A549 (cell line): Measurements from ENCODE around the gene CHPF. TPM values are rescaled to one million over a fixed set of nuclear protein-coding genes. Genes with fewer than 3 reads are reported as not detected.

Source experiments
- ATAC-seq, 2 experiments: fragments of 200-7000 bp in 1 of 2; fragments of >200 bp in 1 of 2; cut with Nextera tagmentation in 1 of 2; cut with Tn5 transposase in 1 of 2; 3 replicates each; pipeline versions ENCODE4 v1.8.0 to v1.9.1; 2018 to 2020; ENCODE audit warnings: mild to moderate bottlenecking in 1 of 2, moderate library complexity in 1 of 2
- CTCF ChIA-PET: fragments of 300-600 bp; sonication (Branson Sonifier 250); formaldehyde crosslinking; extraction: SDS; loops from one replicate; lab custom pipeline; 2021; ENCODE audit warnings: antibody characterized with exemption, inconsistent platforms; lab: Yijun Ruan, JAX
- POLR2A ChIA-PET: fragments of 350-600 bp; formaldehyde crosslinking; extraction: SDS; loops from one replicate; lab custom pipeline; 2021; ENCODE audit warnings: antibody characterized with exemption, inconsistent platforms; lab: Yijun Ruan, JAX
- DNase-seq, 2 experiments: peaks; one replicate each; pipeline versions ENCODE4 v3.0.0 to v3.0.0-alpha.2; 2011 to 2016; ENCODE audit warnings: low read depth in 1 of 2, low spot score in 1 of 2
- FAIRE-seq: peaks from 2 replicates; lab custom pipeline; 2011; peaks lifted over from hg19 to GRCh38; lab: Jason Lieb, UNC
- H3K27ac ChIP-seq, 2 experiments: fragments of >200 bp; sonication (Bioruptor Twin); formaldehyde crosslinking; 3 replicates each; pipeline ENCODE4 v1.5.1; 2016 to 2017
- H3K4me1 ChIP-seq: fragments of >200 bp; sonication (Bioruptor Twin); formaldehyde crosslinking; 3 replicates; pipeline ENCODE4 v1.6.1; 2016
- H3K4me2 ChIP-seq: fragments of >200 bp; sonication (Bioruptor Twin); formaldehyde crosslinking; 3 replicates; pipeline ENCODE4 v1.6.1; 2016
- H3K4me3 ChIP-seq: fragments of >200 bp; sonication (Bioruptor Twin); formaldehyde crosslinking; 3 replicates; pipeline ENCODE4 v1.5.1; 2016
- H3K9me3 ChIP-seq: fragments of >200 bp; sonication (Bioruptor Twin); formaldehyde crosslinking; 3 replicates; pipeline ENCODE4 v1.6.1; 2016
- BHLHE40 ChIP-seq: IDR thresholded peaks from 2 replicates; pipeline ENCODE4 v1.6.1; 2012; ENCODE audit warnings: low read depth, low read length, inconsistent platforms
- CBX2 ChIP-seq: fragments of 200-600 bp; sonication (generic); IDR thresholded peaks from 2 replicates; pipeline ENCODE4 v1.6.1; 2016; ENCODE audit warnings: low read depth, mild to moderate bottlenecking, borderline replicate concordance
- CBX8 ChIP-seq: fragments of 200-600 bp; sonication (generic); IDR thresholded peaks from 2 replicates; pipeline ENCODE4 v1.6.1; 2016
- EHMT2 ChIP-seq: fragments of 200-600 bp; sonication (generic); IDR thresholded peaks from 2 replicates; pipeline ENCODE4 v1.6.1; 2016; ENCODE audit warnings: antibody characterized with exemption, low read depth, mild to moderate bottlenecking, moderate library complexity
- ESRRA ChIP-seq: fragments of 150-350 bp; IDR thresholded peaks from 2 replicates; pipeline ENCODE4 v1.6.1; 2014; ENCODE audit warnings: mild to moderate bottlenecking, low read length, borderline replicate concordance
- FOSB ChIP-seq: fragments of 250-450 bp; sonication (Bioruptor Pico); IDR thresholded peaks from 2 replicates; pipeline ENCODE4 v1.5.0; 2020; ENCODE audit warnings: mild to moderate bottlenecking, moderate library complexity
- HDAC2 ChIP-seq: fragments of 200-600 bp; sonication (generic); IDR thresholded peaks from 2 replicates; pipeline ENCODE4 v1.6.1; 2016
- HOXB13 ChIP-seq: fragments of 250-450 bp; sonication (Bioruptor Pico); IDR thresholded peaks from 2 replicates; pipeline ENCODE4 v1.5.0; 2020; ENCODE audit warnings: low read depth, mild to moderate bottlenecking, moderate library complexity
- HOXB5 ChIP-seq: fragments of 250-450 bp; sonication (Bioruptor Pico); IDR thresholded peaks from 2 replicates; pipeline ENCODE4 v1.5.0; 2020; ENCODE audit warnings: mild to moderate bottlenecking, moderate library complexity
- MAZ ChIP-seq: fragments of 150-350 bp; IDR thresholded peaks from 2 replicates; pipeline ENCODE4 v1.6.1; 2014; ENCODE audit warnings: antibody characterized with exemption, low read depth, low read length, borderline replicate concordance
- NFE2L2 ChIP-seq: fragments of 150-350 bp; conservative IDR thresholded peaks from 2 replicates; pipeline ENCODE4 v1.6.1; 2014; ENCODE audit warnings: low read length
- RAD21 ChIP-seq, 2 experiments: fragments of >200 bp in 1 of 2; sonication (Bioruptor Twin) in 1 of 2; formaldehyde crosslinking in 1 of 2; IDR thresholded peaks in 1 of 2; conservative IDR thresholded peaks in 1 of 2; 2 replicates in 1 of 2; 3 replicates in 1 of 2; pipeline ENCODE4 v1.6.1; 2012 to 2018; ENCODE audit warnings: inconsistent platforms in 1 of 2
- RFX5 ChIP-seq: fragments of 450-650 bp; IDR thresholded peaks from 2 replicates; pipeline ENCODE4 v1.7.1; 2014; ENCODE audit warnings: antibody characterized with exemption, mild to moderate bottlenecking, moderate library complexity
- RNF2 ChIP-seq: fragments of 200-600 bp; sonication (generic); IDR thresholded peaks from 2 replicates; pipeline ENCODE4 v1.6.1; 2016; ENCODE audit warnings: low read depth, mild to moderate bottlenecking, antibody characterized with exemption, moderate library complexity, borderline replicate concordance
- SMC3 ChIP-seq: fragments of >200 bp; sonication (Bioruptor Twin); formaldehyde crosslinking; IDR thresholded peaks from 3 replicates; pipeline ENCODE4 v1.6.1; 2018; ENCODE audit warnings: inconsistent platforms
- ZSCAN20 ChIP-seq: fragments of 250-450 bp; sonication (Bioruptor Pico); IDR thresholded peaks from 2 replicates; pipeline ENCODE4 v1.8.0; 2022; ENCODE audit warnings: mild to moderate bottlenecking, moderate library complexity
- WGBS: methylation state at CpG from one replicate; pipeline ENCODE4 v1.1.6; 2017; ENCODE audit errors: missing lambda C conversion rate; 5-methylcytosine and 5-hydroxymethylcytosine counted together
- polyA plus RNA-seq, 4 experiments: library from polyadenylated mRNA; depleted of rRNA in 3 of 4; stranded (reverse); fragments of >200 nt; fragmentation: RNase III in 1 of 4; extraction: RNeasy Plus Mini Kit Qiagen cat#74134 plus additional on column Dnase treatment in 1 of 4; gene quantifications; 2 replicates in 3 of 4; 3 replicates in 1 of 4; pipeline ENCODE4 v1.2.3, GENCODE V29; 2011 to 2017
- TF ChIP-seq, protein P1 (sequence below): fragments of >200 bp; sonication (Bioruptor Twin); formaldehyde crosslinking; IDR thresholded peaks from 3 replicates; pipeline ENCODE4 v1.5.1; 2016
- TF ChIP-seq, protein P2 (sequence below): fragments of 150-350 bp; IDR thresholded peaks from 2 replicates; pipeline ENCODE4 v1.6.1; 2014; ENCODE audit warnings: low read depth, mild to moderate bottlenecking, low read length
- TF ChIP-seq, protein P3 (sequence below): fragments of >200 bp; sonication (Bioruptor Twin); formaldehyde crosslinking; IDR thresholded peaks from 3 replicates; pipeline ENCODE4 v1.6.1; 2016
- TF ChIP-seq, protein P4 (sequence below): fragments of 250-450 bp; sonication (Bioruptor Pico); IDR thresholded peaks from 2 replicates; pipeline ENCODE4 v1.5.0; 2021; ENCODE audit warnings: mild to moderate bottlenecking, moderate library complexity, borderline replicate concordance
- TF ChIP-seq, protein P5 (sequence below): IDR thresholded peaks from 2 replicates; pipeline ENCODE4 v1.6.1; 2012; ENCODE audit warnings: low read depth, borderline replicate concordance

CHPF gene
- polyA plus RNA-seq, 2 of the 4 experiments (the other 2 are of a cell fraction) = 9.0 to 14.8 TPM

DNA sequence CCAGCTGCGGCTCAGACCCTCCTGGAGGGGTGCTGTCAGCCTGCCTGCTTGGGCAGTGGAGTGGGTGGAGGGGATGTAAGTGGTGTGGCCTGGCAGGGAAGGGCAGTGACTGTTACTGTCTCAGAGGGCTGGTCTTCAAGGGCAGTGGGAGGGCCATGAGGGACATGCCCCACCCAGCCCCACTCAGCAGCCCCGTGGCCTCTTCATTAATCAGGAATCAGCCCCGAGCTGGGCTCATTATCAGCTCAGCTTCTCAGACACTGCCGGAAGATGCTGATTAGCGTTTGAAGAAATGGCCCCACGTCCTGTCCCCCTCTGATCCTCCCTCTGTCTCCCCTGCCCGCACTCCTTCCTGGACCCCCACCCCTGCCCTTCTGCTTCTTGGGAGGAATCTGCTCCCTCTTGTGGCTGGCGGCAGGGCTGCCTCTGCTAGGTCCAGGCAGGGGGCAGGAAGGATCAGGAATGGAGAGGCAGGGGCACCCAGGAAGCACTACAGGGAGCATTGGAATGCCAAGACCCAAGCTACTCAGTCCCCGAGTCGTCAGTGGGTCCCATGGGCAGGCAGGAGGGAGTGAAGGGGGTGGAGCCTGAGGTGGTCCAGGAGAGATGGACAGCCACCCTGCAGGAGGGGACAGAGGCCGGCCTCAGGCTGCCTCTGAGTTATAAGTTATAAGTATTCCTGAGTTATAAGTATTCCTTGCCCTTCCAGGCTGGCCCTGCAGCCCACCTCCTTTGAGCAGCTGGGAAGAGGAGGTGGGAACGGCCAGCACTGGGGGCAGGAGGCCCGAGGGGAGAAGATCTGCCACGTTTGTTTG lies 22.3 kb downstream of the CHPF start:
- Histone ChIP-seq H3K27ac (peak overlapping the region; percentile 15 to 80; a peak in 4 of 6 replicates), H3K4me1 (peaks cover 17% of the 10 kb centered on the region), H3K4me2 (peak overlapping the region; percentile 52), H3K4me3 (0 out of 3 replicates have a peak overlapping the region, but pooled peaks have one; percentile 9), H3K9me3 (no peaks in the 10 kb centered on the region)
- peak; percentile 76 to 94 for ATAC-seq
- TF ChIP-seq RAD21 (conservative IDR thresholded peaks at IDR 0.05 in 1 of 2, IDR thresholded peaks at IDR 0.05 in 1 of 2) (peak; percentile 57 to 60), SMC3 (peak; percentile 86), RNF2 (no peak), CBX8 (no peak), MAZ (peak; percentile 74; the same call in 1 of the 2 replicates)
- TF ChIP-seq, protein P1, sequence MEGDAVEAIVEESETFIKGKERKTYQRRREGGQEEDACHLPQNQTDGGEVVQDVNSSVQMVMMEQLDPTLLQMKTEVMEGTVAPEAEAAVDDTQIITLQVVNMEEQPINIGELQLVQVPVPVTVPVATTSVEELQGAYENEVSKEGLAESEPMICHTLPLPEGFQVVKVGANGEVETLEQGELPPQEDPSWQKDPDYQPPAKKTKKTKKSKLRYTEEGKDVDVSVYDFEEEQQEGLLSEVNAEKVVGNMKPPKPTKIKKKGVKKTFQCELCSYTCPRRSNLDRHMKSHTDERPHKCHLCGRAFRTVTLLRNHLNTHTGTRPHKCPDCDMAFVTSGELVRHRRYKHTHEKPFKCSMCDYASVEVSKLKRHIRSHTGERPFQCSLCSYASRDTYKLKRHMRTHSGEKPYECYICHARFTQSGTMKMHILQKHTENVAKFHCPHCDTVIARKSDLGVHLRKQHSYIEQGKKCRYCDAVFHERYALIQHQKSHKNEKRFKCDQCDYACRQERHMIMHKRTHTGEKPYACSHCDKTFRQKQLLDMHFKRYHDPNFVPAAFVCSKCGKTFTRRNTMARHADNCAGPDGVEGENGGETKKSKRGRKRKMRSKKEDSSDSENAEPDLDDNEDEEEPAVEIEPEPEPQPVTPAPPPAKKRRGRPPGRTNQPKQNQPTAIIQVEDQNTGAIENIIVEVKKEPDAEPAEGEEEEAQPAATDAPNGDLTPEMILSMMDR = peak; percentile 70
- TF ChIP-seq, protein P2, sequence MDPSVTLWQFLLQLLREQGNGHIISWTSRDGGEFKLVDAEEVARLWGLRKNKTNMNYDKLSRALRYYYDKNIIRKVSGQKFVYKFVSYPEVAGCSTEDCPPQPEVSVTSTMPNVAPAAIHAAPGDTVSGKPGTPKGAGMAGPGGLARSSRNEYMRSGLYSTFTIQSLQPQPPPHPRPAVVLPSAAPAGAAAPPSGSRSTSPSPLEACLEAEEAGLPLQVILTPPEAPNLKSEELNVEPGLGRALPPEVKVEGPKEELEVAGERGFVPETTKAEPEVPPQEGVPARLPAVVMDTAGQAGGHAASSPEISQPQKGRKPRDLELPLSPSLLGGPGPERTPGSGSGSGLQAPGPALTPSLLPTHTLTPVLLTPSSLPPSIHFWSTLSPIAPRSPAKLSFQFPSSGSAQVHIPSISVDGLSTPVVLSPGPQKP = no peak
- ChIA-PET CTCF (interaction anchor here (0.8 to 79.1 kb wide), 10 partner anchors 8 to 223 kb away, joined by 3 to 3291 read pairs (median 5); partner anchors contain the start of genes ASIC4, CHPF, GMPPA and SPEG), POLR2A (interaction anchor here (1.4 kb wide), 1 partner anchor 11 kb away, joined by 3 read pairs; no protein-coding TSS in a partner anchor)
- 33% methylated on average over 12 of the region's 14 CpGs for WGBS
- no peak for FAIRE-seq
- peak; percentile 60 to 87 for DNase-seq

DNA sequence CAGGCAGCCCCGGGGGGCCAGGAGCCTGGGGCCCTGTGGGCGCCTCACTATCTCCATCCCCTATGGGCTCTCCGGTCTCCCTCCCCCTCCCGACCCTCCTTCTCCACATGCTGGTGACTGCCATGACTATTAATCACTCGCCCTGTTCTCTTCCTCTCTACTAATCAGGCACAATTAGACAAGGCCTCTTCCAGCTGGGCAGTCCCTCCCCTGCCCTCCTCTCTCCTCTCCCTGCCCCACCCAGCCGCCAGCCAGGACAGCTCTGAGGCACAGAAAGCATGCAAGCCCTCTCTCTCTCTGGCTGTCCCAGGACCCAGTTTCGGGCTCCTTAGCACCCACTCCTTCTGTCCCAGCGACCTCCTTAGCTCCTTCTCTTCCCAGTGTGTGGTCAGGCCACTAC lies 23.5 kb downstream of the CHPF start:
- WGBS = 66% methylated on average over 8 of the region's 8 CpGs
- no peak overlapping the region for H3K4me2 ChIP-seq
- H3K9me3 ChIP-seq = no peaks in the 10 kb centered on the region
- DNase-seq (no peak), FAIRE-seq (no peak), ATAC-seq (no peak)
- TF ChIP-seq NFE2L2 = no peak
- TF ChIP-seq HDAC2 = no peak
- no peak for TF ChIP-seq BHLHE40
- TF ChIP-seq, protein P3, sequence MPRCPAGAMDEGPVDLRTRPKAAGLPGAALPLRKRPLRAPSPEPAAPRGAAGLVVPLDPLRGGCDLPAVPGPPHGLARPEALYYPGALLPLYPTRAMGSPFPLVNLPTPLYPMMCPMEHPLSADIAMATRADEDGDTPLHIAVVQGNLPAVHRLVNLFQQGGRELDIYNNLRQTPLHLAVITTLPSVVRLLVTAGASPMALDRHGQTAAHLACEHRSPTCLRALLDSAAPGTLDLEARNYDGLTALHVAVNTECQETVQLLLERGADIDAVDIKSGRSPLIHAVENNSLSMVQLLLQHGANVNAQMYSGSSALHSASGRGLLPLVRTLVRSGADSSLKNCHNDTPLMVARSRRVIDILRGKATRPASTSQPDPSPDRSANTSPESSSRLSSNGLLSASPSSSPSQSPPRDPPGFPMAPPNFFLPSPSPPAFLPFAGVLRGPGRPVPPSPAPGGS = no peak
- no peak for TF ChIP-seq RNF2
- no peak for TF ChIP-seq EHMT2
- no peak overlapping the region for H3K4me3 ChIP-seq
- no peak overlapping the region for H3K27ac ChIP-seq
- ChIA-PET POLR2A (interaction anchor here (0.8 to 1.4 kb wide), 2 partner anchors 10 to 22 kb away, joined by 3 read pairs; partner anchors contain the start of gene GMPPA), CTCF (interaction anchor here (1.1 to 79.1 kb wide), 7 partner anchors 9 to 117 kb away, joined by 3 to 3291 read pairs (median 9); partner anchors contain the start of genes ASIC4, CHPF, GMPPA and SPEG)
- peaks cover 17% of the 10 kb centered on the region for H3K4me1 ChIP-seq

DNA sequence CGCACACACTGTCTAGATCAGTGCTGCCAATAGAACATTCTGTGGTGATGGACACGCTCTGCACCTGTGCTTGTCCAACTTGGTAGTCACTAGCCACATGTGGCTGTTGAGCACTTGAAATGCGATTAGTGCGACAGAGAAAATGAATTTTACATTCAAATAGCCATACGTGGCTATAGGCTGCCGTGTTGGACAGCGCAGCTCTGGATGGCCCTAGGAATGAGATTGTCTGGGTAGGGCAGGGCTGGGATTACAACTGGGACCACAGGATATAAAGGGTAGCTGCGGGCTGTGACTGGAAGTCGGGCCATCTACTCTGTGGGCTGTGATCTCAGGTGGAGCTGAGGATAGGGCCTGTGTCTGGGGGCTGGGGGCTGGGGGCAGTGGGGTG lies 24.1 kb downstream of the CHPF start:
- Histone ChIP-seq H3K9me3 (no peaks in the 10 kb centered on the region), H3K4me3 (no peak overlapping the region), H3K27ac (no peak overlapping the region), H3K4me1 (peaks cover 17% of the 10 kb centered on the region), H3K4me2 (no peak overlapping the region)
- ChIA-PET POLR2A (no interaction called here), CTCF (interaction anchor here (1.1 to 79.1 kb wide), 4 partner anchors 10 to 117 kb away, joined by 3 to 3291 read pairs (median 86); partner anchors contain the start of genes ASIC4, GMPPA and SPEG)
- WGBS = 65% methylated on average over 9 of the region's 9 CpGs
- FAIRE-seq = no peak
- ATAC-seq = no peak
- no peak for DNase-seq
- no peak for TF ChIP-seq CBX8
- TF ChIP-seq HOXB5 (CRISPR knock-in tag) = no peak
- TF ChIP-seq CBX2 = no peak
- TF ChIP-seq HOXB13 = no peak
- TF ChIP-seq ESRRA = no peak
- TF ChIP-seq, protein P1 = no peak
- no peak for TF ChIP-seq FOSB
- TF ChIP-seq, protein P4, sequence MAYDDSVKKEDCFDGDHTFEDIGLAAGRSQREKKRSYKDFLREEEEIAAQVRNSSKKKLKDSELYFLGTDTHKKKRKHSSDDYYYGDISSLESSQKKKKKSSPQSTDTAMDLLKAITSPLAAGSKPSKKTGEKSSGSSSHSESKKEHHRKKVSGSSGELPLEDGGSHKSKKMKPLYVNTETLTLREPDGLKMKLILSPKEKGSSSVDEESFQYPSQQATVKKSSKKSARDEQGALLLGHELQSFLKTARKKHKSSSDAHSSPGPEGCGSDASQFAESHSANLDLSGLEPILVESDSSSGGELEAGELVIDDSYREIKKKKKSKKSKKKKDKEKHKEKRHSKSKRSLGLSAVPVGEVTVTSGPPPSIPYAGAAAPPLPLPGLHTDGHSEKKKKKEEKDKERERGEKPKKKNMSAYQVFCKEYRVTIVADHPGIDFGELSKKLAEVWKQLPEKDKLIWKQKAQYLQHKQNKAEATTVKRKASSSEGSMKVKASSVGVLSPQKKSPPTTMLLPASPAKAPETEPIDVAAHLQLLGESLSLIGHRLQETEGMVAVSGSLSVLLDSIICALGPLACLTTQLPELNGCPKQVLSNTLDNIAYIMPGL (CRISPR knock-in tag) = no peak
- TF ChIP-seq, protein P5, sequence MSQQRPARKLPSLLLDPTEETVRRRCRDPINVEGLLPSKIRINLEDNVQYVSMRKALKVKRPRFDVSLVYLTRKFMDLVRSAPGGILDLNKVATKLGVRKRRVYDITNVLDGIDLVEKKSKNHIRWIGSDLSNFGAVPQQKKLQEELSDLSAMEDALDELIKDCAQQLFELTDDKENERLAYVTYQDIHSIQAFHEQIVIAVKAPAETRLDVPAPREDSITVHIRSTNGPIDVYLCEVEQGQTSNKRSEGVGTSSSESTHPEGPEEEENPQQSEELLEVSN = no peak
- TF ChIP-seq RFX5 = no peak
- TF ChIP-seq ZSCAN20 = no peak
